Lung (tissue), 12 donors: ENCODE results near the gene SLC39A3. TPM values are rescaled to one million over a fixed set of nuclear protein-coding genes. Genes with fewer than 3 reads are reported as not detected.

Experiments used
- ATAC-seq: fragments of 200-7000 bp; cut with Tn5 transposase; one replicate; pipeline ENCODE4 v1.9.1; 2020; ENCODE audit warnings: moderate number of reproducible peaks; ENCODE audit not compliant: insufficient read depth, low FRiP score
- DNase-seq, 3 donors: peaks; one replicate each; pipeline ENCODE4 v3.0.0-alpha.2; 2013 to 2017
- H3K27ac ChIP-seq, 2 donors: one replicate each; pipeline ENCODE4 v1.5.1; 2013; ENCODE audit warnings: mild to moderate bottlenecking in 2 of 2, moderate library complexity in 2 of 2, control low read depth in 1 of 2, inconsistent platforms in 1 of 2, low read depth in 1 of 2, low read length in 1 of 2
- H3K27me3 ChIP-seq, 3 donors: one replicate each; pipeline ENCODE4 v1.5.1; 2013; ENCODE audit warnings: low read length in 2 of 3; ENCODE audit not compliant: control insufficient read depth in 3 of 3, insufficient read depth in 3 of 3
- H3K36me3 ChIP-seq, 4 donors: one replicate each; pipeline ENCODE4 v1.5.1; 2013; ENCODE audit warnings: low read length in 4 of 4, mild to moderate bottlenecking in 1 of 4, moderate library complexity in 1 of 4; ENCODE audit not compliant: control insufficient read depth in 4 of 4, insufficient read depth in 4 of 4
- H3K4me1 ChIP-seq, 5 donors: one replicate each; pipeline ENCODE4 v1.5.1; 2013; ENCODE audit warnings: low read length in 5 of 5, mild to moderate bottlenecking in 2 of 5, moderate library complexity in 1 of 5; ENCODE audit not compliant: control insufficient read depth in 5 of 5, insufficient read depth in 5 of 5
- H3K4me3 ChIP-seq: one replicate; pipeline ENCODE4 v1.5.1; 2013; ENCODE audit warnings: mild to moderate bottlenecking, control low read depth, moderate library complexity
- H3K9ac ChIP-seq, 2 donors: one replicate each; pipeline ENCODE4 v1.5.1; 2013; ENCODE audit warnings: low read length in 2 of 2, control low read depth in 1 of 2; ENCODE audit not compliant: insufficient read depth in 1 of 2
- H3K9me3 ChIP-seq, 4 donors: one replicate each; pipeline ENCODE4 v1.5.1; 2013; ENCODE audit warnings: low read length in 3 of 4, mild to moderate bottlenecking in 1 of 4, moderate library complexity in 1 of 4; ENCODE audit not compliant: control insufficient read depth in 4 of 4, insufficient read depth in 3 of 4
- WGBS, 2 donors: extraction: QIAGEN DNeasy Blood & Tissue Kit; methylation state at CpG; one replicate each; pipeline ENCODE4 v1.1.7; 2013; 5-methylcytosine and 5-hydroxymethylcytosine counted together
- polyA plus RNA-seq, 2 donors: library from polyadenylated mRNA; stranded (reverse); fragments of 200-250 nt; gene quantifications; one replicate each; pipeline ENCODE4 v1.2.1, GENCODE V29; 2013
- total RNA-seq, 2 donors: library from RNA; depleted of rRNA in 1 of 2; stranded (reverse); fragments of >200 nt in 1 of 2; gene quantifications; one replicate each; pipeline ENCODE4 v1.2.1, GENCODE V29; 2014 to 2021
- TF ChIP-seq, protein P1 (sequence below): IDR thresholded peaks from 2 replicates; pipeline ENCODE4 v1.5.1; 2012; ENCODE audit warnings: mild to moderate bottlenecking; ENCODE audit errors: control extremely low read depth, extremely low read depth
- donor health status: control.
- donor health status: control.
- donor health status: Bipolar disorder and iron deficiency.
- donor health status: healthy.
- donor health status: DM: yes; HTN: yes; CAD: no.

Gene SLC39A3
- total and polyA plus RNA-seq, 4 donors, result 17.7 to 51.2 (median 42.0) TPM

GRCh38 chr19:2766594-2767372 lies 27.0 kb upstream of the SLC39A3 start:
- ATAC-seq (no peak), DNase-seq (no peak)
- no peak overlapping the region for H3K9ac ChIP-seq
- TF ChIP-seq, protein P1, sequence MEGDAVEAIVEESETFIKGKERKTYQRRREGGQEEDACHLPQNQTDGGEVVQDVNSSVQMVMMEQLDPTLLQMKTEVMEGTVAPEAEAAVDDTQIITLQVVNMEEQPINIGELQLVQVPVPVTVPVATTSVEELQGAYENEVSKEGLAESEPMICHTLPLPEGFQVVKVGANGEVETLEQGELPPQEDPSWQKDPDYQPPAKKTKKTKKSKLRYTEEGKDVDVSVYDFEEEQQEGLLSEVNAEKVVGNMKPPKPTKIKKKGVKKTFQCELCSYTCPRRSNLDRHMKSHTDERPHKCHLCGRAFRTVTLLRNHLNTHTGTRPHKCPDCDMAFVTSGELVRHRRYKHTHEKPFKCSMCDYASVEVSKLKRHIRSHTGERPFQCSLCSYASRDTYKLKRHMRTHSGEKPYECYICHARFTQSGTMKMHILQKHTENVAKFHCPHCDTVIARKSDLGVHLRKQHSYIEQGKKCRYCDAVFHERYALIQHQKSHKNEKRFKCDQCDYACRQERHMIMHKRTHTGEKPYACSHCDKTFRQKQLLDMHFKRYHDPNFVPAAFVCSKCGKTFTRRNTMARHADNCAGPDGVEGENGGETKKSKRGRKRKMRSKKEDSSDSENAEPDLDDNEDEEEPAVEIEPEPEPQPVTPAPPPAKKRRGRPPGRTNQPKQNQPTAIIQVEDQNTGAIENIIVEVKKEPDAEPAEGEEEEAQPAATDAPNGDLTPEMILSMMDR, result no peak
- WGBS, 2 donors, result 95 to 97% methylated on average over 35 of the region's 35 CpGs
- peaks cover 0 to 7% (median 0%) of the 10 kb centered on the region in 5 donors for H3K4me1 ChIP-seq
- H3K9me3 ChIP-seq, result no peaks in the 10 kb centered on the region
- H3K4me3 ChIP-seq, result no peak overlapping the region
- peaks cover 2 to 64% (median 8%) of the 10 kb centered on the region in 4 donors for H3K36me3 ChIP-seq
- H3K27me3 ChIP-seq, result no peaks in the 10 kb centered on the region
- H3K27ac ChIP-seq, result no peak overlapping the region

- Histone ChIP-seq H3K36me3 (peaks cover 2 to 74% (median 8%) of the 10 kb centered on the region in 4 donors), H3K9ac (no peak overlapping the region), H3K4me1 (peaks cover 0 to 4% (median 0%) of the 10 kb centered on the region in 5 donors), H3K4me3 (no peak overlapping the region), H3K27ac (no peak overlapping the region), H3K27me3 (no peaks in the 10 kb centered on the region), H3K9me3 (no peaks in the 10 kb centered on the region)
- DNase-seq (no peak), ATAC-seq (no peak)
- 94 to 95% methylated on average over 15 of the region's 15 CpGs for WGBS, 2 donors
- TF ChIP-seq, protein P1, result no peak
These were observed 25.6 kb upstream of the SLC39A3 start for GRCh38 chr19:2765376-2765775.

DNA sequence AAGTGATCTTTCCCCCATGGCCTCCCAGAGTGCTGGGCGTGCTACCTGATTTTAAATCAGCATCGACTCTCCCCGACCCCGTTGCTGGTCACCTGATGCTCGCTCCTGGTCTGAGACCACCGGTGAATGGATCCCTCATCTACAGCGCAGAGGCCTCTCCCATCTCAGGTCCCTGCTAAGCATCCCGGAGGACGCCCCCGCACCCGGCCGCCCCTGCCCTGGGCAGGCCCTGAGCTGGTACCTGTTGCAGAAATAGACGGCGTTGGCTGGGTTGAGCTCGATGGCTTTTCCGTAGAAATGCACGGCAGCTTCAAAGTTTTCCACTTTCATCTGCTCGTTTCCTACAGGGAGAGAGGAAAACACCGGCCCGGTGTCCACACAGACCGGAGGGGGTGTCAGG lies 25.1 kb upstream of the SLC39A3 start:
- no peak for DNase-seq
- Histone ChIP-seq H3K9ac (no peak overlapping the region), H3K36me3 (peaks cover 2 to 74% (median 8%) of the 10 kb centered on the region in 4 donors), H3K9me3 (no peaks in the 10 kb centered on the region), H3K27me3 (no peaks in the 10 kb centered on the region), H3K4me3 (no peak overlapping the region), H3K4me1 (peaks cover 0 to 2% (median 0%) of the 10 kb centered on the region in 5 donors), H3K27ac (no peak overlapping the region)
- TF ChIP-seq, protein P1, result no peak
- WGBS, 2 donors, result 97% methylated on average over 21 of the region's 21 CpGs
- ATAC-seq, result no peak
